Skeletal muscle tissue (tissue), 4 donors: ENCODE measurements around the gene ZNF518A. TPM values are rescaled to one million over a fixed set of nuclear protein-coding genes. Genes with fewer than 3 reads are reported as not detected.

Source experiments
- H3K27ac ChIP-seq: one replicate; pipeline ENCODE4 v1.7.0; 2013; ENCODE audit warnings: mild to moderate bottlenecking, low read depth, low read length, inconsistent platforms
- H3K27me3 ChIP-seq, 3 donors: one replicate each; pipeline ENCODE4 v1.7.0; 2013; ENCODE audit warnings: low read length in 3 of 3; ENCODE audit not compliant: control insufficient read depth in 3 of 3, insufficient read depth in 3 of 3
- H3K36me3 ChIP-seq, 3 donors: one replicate each; pipeline ENCODE4 v1.7.0; 2013; ENCODE audit warnings: low read length in 3 of 3; ENCODE audit not compliant: control insufficient read depth in 3 of 3, insufficient read depth in 3 of 3
- H3K4me1 ChIP-seq, 3 donors: one replicate each; pipeline ENCODE4 v1.7.0; 2013; ENCODE audit warnings: low read length in 3 of 3, mild to moderate bottlenecking in 3 of 3; ENCODE audit not compliant: control insufficient read depth in 3 of 3, insufficient read depth in 3 of 3
- H3K4me3 ChIP-seq, 3 donors: one replicate each; pipeline ENCODE4 v1.7.0; 2013; ENCODE audit warnings: low read length in 3 of 3
- H3K9ac ChIP-seq, 3 donors: one replicate each; pipeline ENCODE4 v1.7.0; 2013; ENCODE audit warnings: low read length in 3 of 3, mild to moderate bottlenecking in 3 of 3, moderate library complexity in 2 of 3, low read depth in 1 of 3
- H3K9me3 ChIP-seq, 3 donors: one replicate each; pipeline ENCODE4 v1.7.0; 2013; ENCODE audit warnings: low read length in 3 of 3; ENCODE audit not compliant: control insufficient read depth in 3 of 3
- total RNA-seq: library from RNA; depleted of rRNA; stranded (reverse); fragments of >200 nt; gene quantifications from one replicate; pipeline ENCODE4 v1.2.3, GENCODE V29; 2014
- donor health status: Osteomylitis.

Gene ZNF518A
- total RNA-seq, 1 donor from 2014 or later, result 24.0 TPM

DNA sequence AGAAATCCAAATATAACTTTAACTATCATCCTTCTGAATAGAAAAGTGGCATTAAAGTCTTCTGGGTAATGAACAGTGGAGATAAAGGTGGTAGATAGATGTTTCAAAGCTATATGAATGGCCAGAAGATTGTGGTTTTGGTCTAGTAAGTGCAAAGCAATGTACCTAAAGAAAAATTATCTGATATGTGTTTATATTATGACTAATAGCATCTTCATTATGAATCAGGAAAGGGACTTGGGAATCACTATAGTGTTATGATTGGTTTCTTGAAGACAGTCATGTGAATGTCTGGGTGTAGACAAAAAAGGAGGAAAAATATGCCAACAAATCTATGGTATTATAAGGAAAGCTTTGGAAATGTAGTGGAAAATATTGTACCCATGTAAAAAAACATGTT is 3.0 kb downstream of the ZNF518A start:
- Histone ChIP-seq H3K27me3 (peaks cover 0 to 4% (median 3%) of the 10 kb centered on the region in 3 donors), H3K9me3 (peaks cover 0 to 5% (median 0%) of the 10 kb centered on the region in 3 donors), H3K4me1 (peaks cover 4 to 8% (median 6%) of the 10 kb centered on the region in 3 donors), H3K9ac (no peak overlapping the region), H3K36me3 (peaks cover 5 to 34% (median 29%) of the 10 kb centered on the region in 3 donors), H3K4me3 (no peak overlapping the region), H3K27ac (no peak overlapping the region)

DNA sequence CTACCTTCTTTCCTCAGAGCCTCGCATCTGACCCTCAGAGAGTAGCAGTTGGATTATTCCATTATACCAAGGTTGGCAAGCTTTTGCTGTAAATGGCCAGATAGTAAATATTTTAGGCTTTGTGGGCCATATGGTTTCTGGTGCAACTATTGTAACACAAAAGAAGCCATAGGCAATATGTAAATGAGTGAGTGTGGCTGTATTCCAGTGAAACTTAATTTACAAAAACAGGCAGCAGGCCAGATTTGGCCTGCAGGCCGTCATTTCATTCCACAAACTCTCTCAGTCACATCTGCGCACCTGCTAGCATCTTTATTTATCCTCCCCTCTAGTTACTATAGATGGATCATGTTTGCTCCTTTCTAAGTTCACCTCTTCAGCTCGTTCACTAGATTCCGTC is 6.7 kb downstream of the ZNF518A start:
- no peaks in the 10 kb centered on the region for H3K4me1 ChIP-seq
- H3K4me3 ChIP-seq, result no peak overlapping the region
- peaks cover 8 to 47% (median 37%) of the 10 kb centered on the region in 3 donors for H3K36me3 ChIP-seq
- H3K9ac ChIP-seq, result no peak overlapping the region
- no peaks in the 10 kb centered on the region for H3K27me3 ChIP-seq
- no peak overlapping the region for H3K27ac ChIP-seq
- no peaks in the 10 kb centered on the region for H3K9me3 ChIP-seq

DNA sequence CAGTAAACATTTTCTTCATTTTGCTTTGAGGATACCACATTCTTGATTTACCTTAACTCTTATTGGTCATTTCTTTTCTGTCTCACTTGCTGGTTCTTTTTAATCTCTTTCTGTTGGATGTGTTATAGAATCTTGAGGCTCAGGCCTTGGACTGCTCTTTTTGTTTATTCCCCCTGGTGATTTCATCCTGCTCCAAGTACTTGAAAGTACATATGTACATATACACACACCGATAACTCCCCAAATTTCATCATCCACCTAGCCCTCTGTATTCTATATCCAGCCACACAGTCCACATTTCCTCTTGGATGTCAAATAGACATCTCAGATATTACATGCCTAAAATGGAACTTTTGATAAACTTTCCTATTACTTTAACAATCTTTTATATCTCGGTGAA is 7.5 kb downstream of the ZNF518A start:
- Histone ChIP-seq H3K4me3 (no peak overlapping the region), H3K36me3 (peaks cover 8 to 47% (median 39%) of the 10 kb centered on the region in 3 donors), H3K4me1 (no peaks in the 10 kb centered on the region), H3K9ac (no peak overlapping the region), H3K27me3 (no peaks in the 10 kb centered on the region), H3K27ac (no peak overlapping the region), H3K9me3 (no peaks in the 10 kb centered on the region)

DNA sequence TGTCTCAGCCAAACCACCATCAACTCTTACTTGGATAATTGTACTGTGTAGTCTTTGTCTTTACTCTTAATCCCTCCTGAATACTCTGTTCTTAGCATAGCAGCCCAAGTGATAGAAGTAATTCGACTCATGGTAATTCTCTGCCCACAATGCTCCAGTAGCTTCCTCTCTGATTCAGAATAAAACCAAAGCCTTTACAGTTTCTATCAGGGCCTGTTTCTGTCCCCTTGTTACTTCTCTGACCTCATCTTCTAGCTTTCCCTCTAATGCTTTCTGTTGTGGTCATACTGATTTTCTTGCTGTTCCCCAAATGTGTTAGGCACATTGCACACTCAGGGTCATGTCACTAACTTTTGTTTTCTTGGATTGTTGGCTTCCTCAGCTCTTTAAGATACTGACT is 8.0 kb downstream of the ZNF518A start:
- no peak overlapping the region for H3K9ac ChIP-seq
- no peaks in the 10 kb centered on the region for H3K27me3 ChIP-seq
- no peak overlapping the region for H3K4me3 ChIP-seq
- peaks cover 11 to 47% (median 40%) of the 10 kb centered on the region in 3 donors for H3K36me3 ChIP-seq
- H3K9me3 ChIP-seq, result no peaks in the 10 kb centered on the region
- no peaks in the 10 kb centered on the region for H3K4me1 ChIP-seq
- H3K27ac ChIP-seq, result no peak overlapping the region

DNA sequence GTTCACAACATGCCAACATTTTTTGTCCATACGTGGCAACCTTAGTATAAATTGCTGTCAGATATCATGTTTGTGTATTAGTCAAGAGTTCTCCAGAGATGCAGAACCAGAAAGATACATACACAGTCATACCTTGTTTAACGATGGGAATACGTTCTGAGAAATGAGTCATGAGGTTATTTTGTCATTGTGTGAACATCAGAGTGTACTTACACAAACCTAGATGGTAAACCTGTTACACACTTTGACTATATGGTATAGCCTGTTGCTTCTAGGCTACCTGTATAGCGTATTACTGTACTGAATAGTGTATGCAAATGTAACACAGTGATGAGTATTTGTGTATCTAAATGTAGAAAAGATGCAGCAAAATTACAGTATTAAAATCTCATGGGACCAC is 22.3 kb downstream of the ZNF518A start:
- no peaks in the 10 kb centered on the region for H3K4me1 ChIP-seq
- peaks cover 25 to 49% (median 48%) of the 10 kb centered on the region in 3 donors for H3K36me3 ChIP-seq
- no peaks in the 10 kb centered on the region for H3K9me3 ChIP-seq
- H3K27ac ChIP-seq, result no peak overlapping the region
- H3K9ac ChIP-seq, result no peak overlapping the region
- H3K27me3 ChIP-seq, result no peaks in the 10 kb centered on the region
- H3K4me3 ChIP-seq, result no peak overlapping the region

DNA sequence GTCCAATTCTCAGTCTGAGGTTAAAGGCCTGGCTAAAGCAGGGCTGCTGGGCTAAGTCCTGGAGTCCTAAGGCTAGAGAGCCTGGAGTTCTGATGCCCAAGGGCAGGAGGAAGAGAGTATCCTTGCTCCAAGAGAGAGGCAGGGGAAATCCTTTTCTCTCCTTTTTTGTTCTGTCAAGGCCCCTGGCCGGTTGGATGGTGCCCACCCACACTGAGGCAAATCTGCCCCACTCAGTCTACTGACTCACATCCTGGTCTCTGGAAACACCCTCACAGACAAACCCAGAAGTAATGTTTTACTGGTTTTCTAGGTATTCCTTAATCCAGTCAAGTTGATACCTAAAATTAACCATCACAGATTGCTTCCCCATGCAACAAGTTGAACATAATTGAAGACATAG is 23.0 kb downstream of the ZNF518A start:
- H3K9ac ChIP-seq, result no peak overlapping the region
- no peaks in the 10 kb centered on the region for H3K4me1 ChIP-seq
- peaks cover 30 to 54% (median 50%) of the 10 kb centered on the region in 3 donors for H3K36me3 ChIP-seq
- H3K9me3 ChIP-seq, result no peaks in the 10 kb centered on the region
- H3K4me3 ChIP-seq, result no peak overlapping the region
- no peak overlapping the region for H3K27ac ChIP-seq
- H3K27me3 ChIP-seq, result no peaks in the 10 kb centered on the region

DNA sequence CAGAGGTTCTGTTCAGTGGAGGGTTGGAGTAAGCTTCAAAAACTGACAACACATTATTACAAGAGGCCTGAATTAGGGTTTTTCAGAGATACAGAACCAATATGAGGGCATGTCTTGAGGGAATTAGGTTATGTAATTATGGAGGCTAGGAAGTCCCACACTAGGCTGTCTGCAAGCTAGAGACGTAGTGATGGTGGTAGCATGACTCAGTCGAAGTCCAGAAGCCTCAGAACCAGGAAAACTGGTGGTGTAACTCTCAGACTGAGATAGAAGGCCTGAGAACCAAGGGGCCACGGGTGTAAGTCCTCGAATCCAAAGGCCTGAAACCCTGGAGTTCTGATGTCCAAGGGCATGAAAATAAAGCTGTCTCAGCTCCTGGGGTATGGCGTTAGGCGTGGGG is 35.6 kb downstream of the ZNF518A start:
- Histone ChIP-seq H3K4me3 (no peak overlapping the region), H3K27ac (no peak overlapping the region), H3K27me3 (no peaks in the 10 kb centered on the region), H3K9me3 (peaks cover 0 to 8% (median 3%) of the 10 kb centered on the region in 3 donors), H3K9ac (no peak overlapping the region), H3K4me1 (no peaks in the 10 kb centered on the region), H3K36me3 (peaks cover 0 to 2% (median 0%) of the 10 kb centered on the region in 3 donors)

DNA sequence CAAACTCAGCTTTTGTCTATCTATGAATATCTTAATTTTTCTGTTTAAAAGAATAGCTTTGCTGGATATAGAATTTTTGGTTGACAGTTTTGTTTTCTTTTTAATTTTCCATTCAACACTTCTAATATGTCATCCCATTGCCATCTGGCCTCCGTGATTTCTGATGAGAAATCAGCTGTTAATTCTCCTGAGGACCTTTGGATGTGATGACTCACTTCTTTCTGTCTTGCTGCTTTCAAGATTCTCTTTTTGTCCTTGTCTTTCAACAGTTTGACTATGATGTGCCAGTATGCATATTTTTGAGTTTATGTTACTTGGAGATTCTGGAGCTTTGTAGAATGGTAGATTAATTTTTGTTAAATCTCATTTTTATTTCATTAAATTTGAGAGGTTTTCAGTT is 38.4 kb downstream of the ZNF518A start:
- Histone ChIP-seq H3K27ac (no peak overlapping the region), H3K9ac (no peak overlapping the region), H3K27me3 (no peaks in the 10 kb centered on the region), H3K4me1 (no peaks in the 10 kb centered on the region), H3K4me3 (no peak overlapping the region), H3K9me3 (peaks cover 0 to 15% (median 8%) of the 10 kb centered on the region in 3 donors), H3K36me3 (no peaks in the 10 kb centered on the region)

DNA sequence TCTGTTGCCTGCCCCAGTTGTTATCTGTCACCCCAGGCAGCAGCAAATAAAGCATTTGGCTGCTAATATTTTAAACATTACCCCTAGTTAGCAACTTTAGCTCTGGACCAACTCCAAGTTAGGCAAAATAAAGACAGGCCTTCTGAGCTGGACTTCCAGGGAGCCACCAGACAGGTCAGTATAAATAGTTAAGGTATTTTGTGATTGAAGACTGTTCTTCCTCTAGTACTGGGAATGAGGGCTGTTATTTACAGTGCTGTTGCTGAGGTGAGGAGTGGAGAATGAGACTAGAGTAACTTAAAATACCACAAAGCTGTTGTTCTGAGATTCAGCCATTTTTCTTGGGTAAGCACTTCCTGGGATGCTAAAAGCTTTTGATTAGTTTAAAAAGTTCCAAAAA is 40.1 kb downstream of the ZNF518A start:
- no peak overlapping the region for H3K27ac ChIP-seq
- H3K4me3 ChIP-seq, result no peak overlapping the region
- no peaks in the 10 kb centered on the region for H3K27me3 ChIP-seq
- no peaks in the 10 kb centered on the region for H3K36me3 ChIP-seq
- H3K4me1 ChIP-seq, result no peaks in the 10 kb centered on the region
- H3K9ac ChIP-seq, result no peak overlapping the region
- peaks cover 3 to 17% (median 8%) of the 10 kb centered on the region in 3 donors for H3K9me3 ChIP-seq

DNA sequence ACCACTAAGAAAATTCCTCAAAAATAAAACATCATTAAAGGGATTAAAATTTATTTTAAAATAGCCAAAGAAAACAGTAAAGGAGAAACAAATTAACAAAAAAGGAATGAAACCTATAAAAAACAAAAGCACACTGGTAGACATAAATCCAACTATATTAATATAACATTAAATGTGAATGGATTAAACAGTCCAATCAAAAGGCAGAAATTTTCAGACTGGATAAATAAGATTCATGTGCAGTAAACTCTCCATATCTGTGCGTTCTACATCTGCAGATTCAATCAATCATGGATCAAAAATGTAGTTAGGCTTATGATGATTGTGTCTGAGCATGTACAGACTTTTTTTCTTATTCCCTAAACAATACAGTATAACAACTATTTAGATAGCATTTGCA is 42.6 kb downstream of the ZNF518A start:
- no peaks in the 10 kb centered on the region for H3K27me3 ChIP-seq
- no peaks in the 10 kb centered on the region for H3K4me1 ChIP-seq
- no peak overlapping the region for H3K4me3 ChIP-seq
- no peak overlapping the region for H3K9ac ChIP-seq
- peaks cover 3 to 20% (median 5%) of the 10 kb centered on the region in 3 donors for H3K9me3 ChIP-seq
- no peaks in the 10 kb centered on the region for H3K36me3 ChIP-seq
- H3K27ac ChIP-seq, result no peak overlapping the region

DNA sequence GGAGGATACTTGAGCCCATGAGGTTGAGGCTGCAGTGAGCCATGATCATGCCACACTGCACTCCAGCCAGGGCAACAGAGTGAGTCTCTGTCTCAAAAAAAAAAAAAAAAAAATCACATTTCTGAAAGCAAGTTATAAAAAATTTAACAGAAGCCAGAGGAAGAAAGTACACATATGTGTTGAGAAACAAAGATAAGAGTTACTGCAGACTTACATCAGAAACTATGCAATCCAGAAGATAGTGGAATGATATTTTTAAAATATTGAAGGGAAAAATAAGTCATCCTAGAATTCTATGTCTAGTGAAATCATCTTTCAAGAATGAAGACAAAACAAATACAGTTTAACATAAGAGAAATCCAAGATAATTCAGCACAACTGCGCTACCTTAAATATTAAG is 46.9 kb downstream of the ZNF518A start:
- Histone ChIP-seq H3K9me3 (peaks cover 0 to 18% (median 8%) of the 10 kb centered on the region in 3 donors), H3K27me3 (no peaks in the 10 kb centered on the region), H3K4me3 (no peak overlapping the region), H3K36me3 (no peaks in the 10 kb centered on the region), H3K27ac (no peak overlapping the region), H3K9ac (no peak overlapping the region), H3K4me1 (no peaks in the 10 kb centered on the region)
